ENCODE results near the gene FZD7.

FZD7 gene

GRCh38 chr2:202039278-202040078 lies 5.8 kb downstream of the FZD7 start:
- no peaks in the 10 kb centered on the region for H3K79me2 ChIP-seq (ENCODE audit: insufficient read depth, low read length)
- no peak overlapping the region for H3K4me3 ChIP-seq (ENCODE audit: low read depth in 1 of 2, low read length in 2 of 2)
- DNase-seq: no peak
- TF ChIP-seq CTCF (IDR thresholded peaks at IDR 0.05; ENCODE audit: borderline replicate concordance, extremely low read depth, low read length, poor library complexity, severe bottlenecking) (no peak), EZH2 (IDR thresholded peaks at IDR 0.05; ENCODE audit: borderline replicate concordance, low read depth, low read length, severe bottlenecking) (no peak)
- no peak overlapping the region for H3K9ac ChIP-seq (ENCODE audit: low read depth, low read length)
- peaks cover 4% of the 10 kb centered on the region for H3K9me3 ChIP-seq (ENCODE audit: insufficient read depth, low read length, severe bottlenecking)
- no peak overlapping the region for H2AFZ ChIP-seq (ENCODE audit: low read depth, low read length)
- H3K36me3 ChIP-seq (ENCODE audit: insufficient read depth, low read length): no peaks in the 10 kb centered on the region
- no peak for ATAC-seq (ENCODE audit: insufficient read depth, low read depth)
- H3K27me3 ChIP-seq (ENCODE audit: insufficient read depth, low read length, poor library complexity): peaks cover 22% of the 10 kb centered on the region
- H3K27ac ChIP-seq (ENCODE audit: low read length): no peak overlapping the region
- no peak overlapping the region for H3K4me2 ChIP-seq (ENCODE audit: insufficient read depth, low read length)
- H3K4me1 ChIP-seq (ENCODE audit: insufficient read depth, low read length): no peaks in the 10 kb centered on the region
- no peaks in the 10 kb centered on the region for H4K20me1 ChIP-seq (ENCODE audit: insufficient read depth, low read length)

- H3K4me3 ChIP-seq (ENCODE audit: low read depth in 1 of 2, low read length in 2 of 2): no peak overlapping the region
- H3K4me1 ChIP-seq (ENCODE audit: insufficient read depth, low read length): no peaks in the 10 kb centered on the region
- no peaks in the 10 kb centered on the region for H3K9me3 ChIP-seq (ENCODE audit: insufficient read depth, low read length, severe bottlenecking)
- H3K27ac ChIP-seq (ENCODE audit: low read length): no peak overlapping the region
- DNase-seq (no peak), ATAC-seq (ENCODE audit: insufficient read depth, low read depth) (no peak)
- no peak overlapping the region for H2AFZ ChIP-seq (ENCODE audit: low read depth, low read length)
- TF ChIP-seq CTCF (IDR thresholded peaks at IDR 0.05; ENCODE audit: borderline replicate concordance, extremely low read depth, low read length, poor library complexity, severe bottlenecking) (no peak), EZH2 (IDR thresholded peaks at IDR 0.05; ENCODE audit: borderline replicate concordance, low read depth, low read length, severe bottlenecking) (no peak)
- H3K79me2 ChIP-seq (ENCODE audit: insufficient read depth, low read length): no peaks in the 10 kb centered on the region
- H3K36me3 ChIP-seq (ENCODE audit: insufficient read depth, low read length): no peaks in the 10 kb centered on the region
- peaks cover 26% of the 10 kb centered on the region for H3K27me3 ChIP-seq (ENCODE audit: insufficient read depth, low read length, poor library complexity)
- H3K9ac ChIP-seq (ENCODE audit: low read depth, low read length): no peak overlapping the region
- H3K4me2 ChIP-seq (ENCODE audit: insufficient read depth, low read length): no peak overlapping the region
- H4K20me1 ChIP-seq (ENCODE audit: insufficient read depth, low read length): no peaks in the 10 kb centered on the region
Measured at GRCh38 chr2:202040079-202040844, 6.6 kb downstream of the FZD7 start.

GRCh38 chr2:202042444-202042843 lies 8.8 kb downstream of the FZD7 start:
- no peaks in the 10 kb centered on the region for H3K79me2 ChIP-seq (ENCODE audit: insufficient read depth, low read length)
- peaks cover 37% of the 10 kb centered on the region for H3K27me3 ChIP-seq (ENCODE audit: insufficient read depth, low read length, poor library complexity)
- no peaks in the 10 kb centered on the region for H3K9me3 ChIP-seq (ENCODE audit: insufficient read depth, low read length, severe bottlenecking)
- no peak overlapping the region for H3K9ac ChIP-seq (ENCODE audit: low read depth, low read length)
- no peak overlapping the region for H3K4me2 ChIP-seq (ENCODE audit: insufficient read depth, low read length)
- H4K20me1 ChIP-seq (ENCODE audit: insufficient read depth, low read length): no peaks in the 10 kb centered on the region
- DNase-seq (no peak), ATAC-seq (ENCODE audit: insufficient read depth, low read depth) (no peak)
- H3K36me3 ChIP-seq (ENCODE audit: insufficient read depth, low read length): no peaks in the 10 kb centered on the region
- no peak overlapping the region for H3K27ac ChIP-seq (ENCODE audit: low read length)
- no peaks in the 10 kb centered on the region for H3K4me1 ChIP-seq (ENCODE audit: insufficient read depth, low read length)
- H3K4me3 ChIP-seq (ENCODE audit: low read depth in 1 of 2, low read length in 2 of 2): no peak overlapping the region
- no peak overlapping the region for H2AFZ ChIP-seq (ENCODE audit: low read depth, low read length)
- TF ChIP-seq EZH2 (IDR thresholded peaks at IDR 0.05; ENCODE audit: borderline replicate concordance, low read depth, low read length, severe bottlenecking) (no peak), CTCF (IDR thresholded peaks at IDR 0.05; ENCODE audit: borderline replicate concordance, extremely low read depth, low read length, poor library complexity, severe bottlenecking) (no peak)
